ENCODE results near the gene GABPB2. TPM values are rescaled to one million over a fixed set of nuclear protein-coding genes. Genes with fewer than 3 reads are reported as not detected.

The GABPB2 gene
- total RNA-seq, 4 donors from 2014 or later, result 7.9 to 32.2 (median 15.8) TPM

DNA sequence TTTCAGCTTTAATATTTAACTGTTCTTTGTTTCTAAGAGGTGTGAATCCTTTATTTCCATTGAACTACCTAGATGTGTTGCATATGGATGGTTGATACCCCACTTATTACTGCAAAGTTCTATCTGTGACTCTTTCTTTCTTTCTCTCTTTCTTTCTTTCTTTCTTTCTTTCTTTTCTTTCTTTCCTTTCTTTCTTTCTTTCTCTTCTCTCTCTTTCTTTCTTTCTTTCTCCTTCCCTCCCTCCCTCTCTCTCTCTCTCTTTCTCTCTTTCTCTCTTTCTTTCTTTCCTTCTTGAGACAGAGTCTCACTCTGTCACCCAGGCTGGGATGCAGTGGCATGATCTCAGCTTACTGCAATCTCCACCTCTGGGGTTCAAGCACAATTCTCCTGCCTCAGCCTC is 34.1 kb downstream of the GABPB2 start:
- TF ChIP-seq POLR2A (IDR thresholded peaks at IDR 0.05), result no peak
- TF ChIP-seq, protein P1, sequence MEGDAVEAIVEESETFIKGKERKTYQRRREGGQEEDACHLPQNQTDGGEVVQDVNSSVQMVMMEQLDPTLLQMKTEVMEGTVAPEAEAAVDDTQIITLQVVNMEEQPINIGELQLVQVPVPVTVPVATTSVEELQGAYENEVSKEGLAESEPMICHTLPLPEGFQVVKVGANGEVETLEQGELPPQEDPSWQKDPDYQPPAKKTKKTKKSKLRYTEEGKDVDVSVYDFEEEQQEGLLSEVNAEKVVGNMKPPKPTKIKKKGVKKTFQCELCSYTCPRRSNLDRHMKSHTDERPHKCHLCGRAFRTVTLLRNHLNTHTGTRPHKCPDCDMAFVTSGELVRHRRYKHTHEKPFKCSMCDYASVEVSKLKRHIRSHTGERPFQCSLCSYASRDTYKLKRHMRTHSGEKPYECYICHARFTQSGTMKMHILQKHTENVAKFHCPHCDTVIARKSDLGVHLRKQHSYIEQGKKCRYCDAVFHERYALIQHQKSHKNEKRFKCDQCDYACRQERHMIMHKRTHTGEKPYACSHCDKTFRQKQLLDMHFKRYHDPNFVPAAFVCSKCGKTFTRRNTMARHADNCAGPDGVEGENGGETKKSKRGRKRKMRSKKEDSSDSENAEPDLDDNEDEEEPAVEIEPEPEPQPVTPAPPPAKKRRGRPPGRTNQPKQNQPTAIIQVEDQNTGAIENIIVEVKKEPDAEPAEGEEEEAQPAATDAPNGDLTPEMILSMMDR (IDR thresholded peaks at IDR 0.05), result no peak

GRCh38 chr1:151106894-151107293 is 36.3 kb downstream of the GABPB2 start:
- no peaks in the 10 kb centered on the region for H3K27me3 ChIP-seq
- peaks cover 0 to 43% (median 0%) of the 10 kb centered on the region in 3 donors for H3K36me3 ChIP-seq
- H3K4me1 ChIP-seq, result no peaks in the 10 kb centered on the region
- H3K27ac ChIP-seq, result no peak overlapping the region
- TF ChIP-seq POLR2A (IDR thresholded peaks at IDR 0.05), result no peak
- TF ChIP-seq, protein P1 (IDR thresholded peaks at IDR 0.05), result no peak
- no peak overlapping the region for H3K4me3 ChIP-seq
- no peak for DNase-seq
- H3K9me3 ChIP-seq, result no peaks in the 10 kb centered on the region

More for the DNA sequence above, 34.1 kb downstream of the GABPB2 start:
- no peaks in the 10 kb centered on the region for H3K4me1 ChIP-seq
- H3K4me3 ChIP-seq, result no peak overlapping the region
- H3K36me3 ChIP-seq, result peaks cover 0 to 30% (median 0%) of the 10 kb centered on the region in 3 donors
- no peaks in the 10 kb centered on the region for H3K27me3 ChIP-seq
- no peak for DNase-seq
- H3K9me3 ChIP-seq, result no peaks in the 10 kb centered on the region
- no peak overlapping the region for H3K27ac ChIP-seq

- H3K4me3 ChIP-seq, result no peak overlapping the region
- no peaks in the 10 kb centered on the region for H3K27me3 ChIP-seq
- peaks cover 0 to 46% (median 0%) of the 10 kb centered on the region in 3 donors for H3K36me3 ChIP-seq
- H3K27ac ChIP-seq, result no peak overlapping the region
- no peaks in the 10 kb centered on the region for H3K9me3 ChIP-seq
- H3K4me1 ChIP-seq, result no peaks in the 10 kb centered on the region
- TF ChIP-seq, protein P1 (IDR thresholded peaks at IDR 0.05), result no peak
- no peak for TF ChIP-seq POLR2A (IDR thresholded peaks at IDR 0.05)
- no peak for DNase-seq
Measured at GRCh38 chr1:151108331-151108730, 37.8 kb downstream of the GABPB2 start.

GRCh38 chr1:151113877-151114276 is 43.3 kb downstream of the GABPB2 start:
- Histone ChIP-seq H3K9me3 (no peaks in the 10 kb centered on the region), H3K36me3 (peaks cover 0 to 48% (median 0%) of the 10 kb centered on the region in 3 donors), H3K27ac (no peak overlapping the region), H3K4me3 (no peak overlapping the region), H3K4me1 (no peaks in the 10 kb centered on the region), H3K27me3 (no peaks in the 10 kb centered on the region)
- no peak for DNase-seq
- no peak for TF ChIP-seq POLR2A (IDR thresholded peaks at IDR 0.05)
- TF ChIP-seq, protein P1 (IDR thresholded peaks at IDR 0.05), result no peak

DNA sequence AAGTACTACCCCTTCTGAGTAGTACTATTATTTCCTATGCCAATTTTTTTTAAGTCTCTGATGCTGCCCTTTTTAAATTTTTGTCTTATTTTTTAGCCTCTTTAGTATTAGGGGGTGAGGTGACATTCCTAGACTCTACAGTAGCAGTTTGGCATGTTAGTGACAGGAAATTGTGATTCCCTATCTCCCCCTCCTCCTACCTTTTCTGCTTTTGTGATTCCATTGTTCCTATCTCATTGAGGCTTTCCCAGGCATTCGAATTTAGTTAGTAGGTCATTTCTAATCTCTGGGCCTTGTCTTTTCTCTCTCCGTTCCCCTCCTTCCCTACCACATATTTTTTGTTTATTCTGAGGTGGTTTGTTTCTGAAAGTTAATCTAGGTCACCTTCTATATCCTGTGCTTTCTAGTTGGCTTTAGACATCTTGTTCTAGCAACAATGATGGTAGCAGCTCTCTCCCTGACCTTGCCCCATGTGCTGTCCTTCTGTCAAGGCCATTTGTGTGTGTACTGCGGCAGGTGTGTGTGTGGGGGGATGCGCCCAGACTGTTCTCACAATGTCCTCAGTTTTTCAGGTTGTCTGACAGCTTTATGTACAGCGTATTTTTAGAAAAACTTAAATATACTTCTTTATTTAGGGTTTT is 54.3 kb downstream of the GABPB2 start:
- H3K9me3 ChIP-seq, result no peaks in the 10 kb centered on the region
- H3K36me3 ChIP-seq, result peaks cover 0 to 10% (median 0%) of the 10 kb centered on the region in 3 donors
- TF ChIP-seq, protein P1 (IDR thresholded peaks at IDR 0.05), result no peak
- no peak for TF ChIP-seq POLR2A (IDR thresholded peaks at IDR 0.05)
- no peaks in the 10 kb centered on the region for H3K27me3 ChIP-seq
- H3K4me1 ChIP-seq, result no peaks in the 10 kb centered on the region
- H3K4me3 ChIP-seq, result no peak overlapping the region
- no peak overlapping the region for H3K27ac ChIP-seq
- DNase-seq, result no peak
